ENCODE results near the gene VDAC2.

Gene VDAC2

DNA sequence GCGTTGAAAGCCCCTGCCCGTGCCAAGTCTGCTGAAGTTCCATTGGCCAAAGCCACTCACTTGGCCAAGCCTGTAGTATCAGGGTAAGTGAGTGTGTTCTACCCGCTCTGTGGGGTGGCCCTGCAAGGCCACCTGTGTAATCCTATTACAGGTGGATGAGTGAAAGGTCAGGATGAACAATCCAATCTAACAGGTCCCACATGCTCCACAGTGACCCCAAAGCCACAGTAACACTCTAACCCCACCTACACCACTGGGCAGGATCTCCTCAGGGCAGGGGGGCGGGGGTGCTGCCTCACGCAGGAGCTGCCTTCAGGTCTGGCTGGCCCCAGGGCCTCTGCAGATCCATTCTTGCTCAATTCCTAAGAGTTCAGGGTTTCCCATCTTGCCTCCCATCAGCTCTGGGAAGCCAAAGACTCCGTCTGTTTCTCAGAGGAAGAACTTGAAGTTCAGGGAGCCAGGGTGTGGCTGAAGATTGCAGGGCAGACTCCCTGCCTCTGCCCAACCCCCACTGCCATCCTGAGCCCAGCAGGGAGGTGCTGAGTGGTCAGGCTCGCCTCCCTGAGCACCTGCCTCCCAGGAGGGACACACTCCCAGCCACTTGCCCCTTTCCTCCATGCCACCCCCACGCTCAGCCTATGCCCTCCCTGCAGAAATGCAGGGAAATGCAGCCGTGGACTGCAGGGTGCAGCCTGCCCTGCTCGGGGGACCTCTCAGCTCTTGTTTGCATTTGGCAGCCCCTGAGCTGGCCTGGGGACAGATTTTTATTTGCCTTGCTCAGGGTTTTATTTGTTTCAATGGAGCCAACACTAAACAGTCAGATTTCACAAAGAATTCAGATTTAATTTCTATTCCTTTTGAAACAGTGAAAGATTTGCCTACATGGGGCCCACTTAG lies 35.0 kb downstream of the VDAC2 start:
- Histone ChIP-seq H3K36me3 (ENCODE audit: control insufficient read depth, insufficient read depth, low read length) (no peaks in the 10 kb centered on the region), H3K4me3 (ENCODE audit: low read depth, low read length) (no peak overlapping the region), H3K4me1 (ENCODE audit: control insufficient read depth, insufficient read depth, low read length) (peaks cover 4% of the 10 kb centered on the region), H3K9ac (ENCODE audit: low read depth, low read length) (no peak overlapping the region), H3K27me3 (ENCODE audit: control insufficient read depth, insufficient read depth, low read length) (no peaks in the 10 kb centered on the region), H3K9me3 (ENCODE audit: control insufficient read depth, insufficient read depth, low read length) (no peaks in the 10 kb centered on the region)

GRCh38 chr10:75246506-75246905 lies 35.9 kb downstream of the VDAC2 start:
- H3K4me3 ChIP-seq (ENCODE audit: low read depth, low read length): no peak overlapping the region
- peaks cover 4% of the 10 kb centered on the region for H3K4me1 ChIP-seq (ENCODE audit: control insufficient read depth, insufficient read depth, low read length)
- no peak overlapping the region for H3K9ac ChIP-seq (ENCODE audit: low read depth, low read length)
- H3K9me3 ChIP-seq (ENCODE audit: control insufficient read depth, insufficient read depth, low read length): no peaks in the 10 kb centered on the region
- no peaks in the 10 kb centered on the region for H3K36me3 ChIP-seq (ENCODE audit: control insufficient read depth, insufficient read depth, low read length)
- H3K27me3 ChIP-seq (ENCODE audit: control insufficient read depth, insufficient read depth, low read length): no peaks in the 10 kb centered on the region

DNA sequence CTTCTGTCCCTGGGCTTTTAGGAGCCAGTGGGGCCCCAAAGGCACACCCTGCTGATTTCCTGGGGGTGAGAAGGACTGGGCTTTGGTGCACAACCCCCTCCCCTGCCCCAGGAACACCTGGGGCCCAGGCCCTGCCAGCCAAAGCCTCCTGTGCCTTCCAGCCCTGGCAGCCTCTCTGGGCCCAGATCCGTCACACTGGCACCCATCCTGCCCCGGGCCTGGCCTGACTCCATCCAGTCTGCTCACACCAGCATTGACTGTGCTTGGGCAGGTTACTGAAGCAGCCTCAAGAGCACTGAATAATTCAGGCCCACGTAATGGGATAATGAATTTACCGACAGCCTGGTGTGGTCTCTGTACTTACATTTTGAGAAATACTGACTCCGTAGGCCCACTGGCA lies 37.2 kb downstream of the VDAC2 start:
- Histone ChIP-seq H3K9me3 (ENCODE audit: control insufficient read depth, insufficient read depth, low read length) (no peaks in the 10 kb centered on the region), H3K36me3 (ENCODE audit: control insufficient read depth, insufficient read depth, low read length) (no peaks in the 10 kb centered on the region), H3K27me3 (ENCODE audit: control insufficient read depth, insufficient read depth, low read length) (no peaks in the 10 kb centered on the region), H3K4me3 (ENCODE audit: low read depth, low read length) (no peak overlapping the region), H3K9ac (ENCODE audit: low read depth, low read length) (no peak overlapping the region), H3K4me1 (ENCODE audit: control insufficient read depth, insufficient read depth, low read length) (peaks cover 4% of the 10 kb centered on the region)

- Histone ChIP-seq H3K27me3 (ENCODE audit: control insufficient read depth, insufficient read depth, low read length) (no peaks in the 10 kb centered on the region), H3K4me3 (ENCODE audit: low read depth, low read length) (no peak overlapping the region), H3K9ac (ENCODE audit: low read depth, low read length) (no peak overlapping the region), H3K36me3 (ENCODE audit: control insufficient read depth, insufficient read depth, low read length) (no peaks in the 10 kb centered on the region), H3K4me1 (ENCODE audit: control insufficient read depth, insufficient read depth, low read length) (peaks cover 2% of the 10 kb centered on the region), H3K9me3 (ENCODE audit: control insufficient read depth, insufficient read depth, low read length) (no peaks in the 10 kb centered on the region)
These were observed 40.3 kb downstream of the VDAC2 start for GRCh38 chr10:75250934-75251333.

DNA sequence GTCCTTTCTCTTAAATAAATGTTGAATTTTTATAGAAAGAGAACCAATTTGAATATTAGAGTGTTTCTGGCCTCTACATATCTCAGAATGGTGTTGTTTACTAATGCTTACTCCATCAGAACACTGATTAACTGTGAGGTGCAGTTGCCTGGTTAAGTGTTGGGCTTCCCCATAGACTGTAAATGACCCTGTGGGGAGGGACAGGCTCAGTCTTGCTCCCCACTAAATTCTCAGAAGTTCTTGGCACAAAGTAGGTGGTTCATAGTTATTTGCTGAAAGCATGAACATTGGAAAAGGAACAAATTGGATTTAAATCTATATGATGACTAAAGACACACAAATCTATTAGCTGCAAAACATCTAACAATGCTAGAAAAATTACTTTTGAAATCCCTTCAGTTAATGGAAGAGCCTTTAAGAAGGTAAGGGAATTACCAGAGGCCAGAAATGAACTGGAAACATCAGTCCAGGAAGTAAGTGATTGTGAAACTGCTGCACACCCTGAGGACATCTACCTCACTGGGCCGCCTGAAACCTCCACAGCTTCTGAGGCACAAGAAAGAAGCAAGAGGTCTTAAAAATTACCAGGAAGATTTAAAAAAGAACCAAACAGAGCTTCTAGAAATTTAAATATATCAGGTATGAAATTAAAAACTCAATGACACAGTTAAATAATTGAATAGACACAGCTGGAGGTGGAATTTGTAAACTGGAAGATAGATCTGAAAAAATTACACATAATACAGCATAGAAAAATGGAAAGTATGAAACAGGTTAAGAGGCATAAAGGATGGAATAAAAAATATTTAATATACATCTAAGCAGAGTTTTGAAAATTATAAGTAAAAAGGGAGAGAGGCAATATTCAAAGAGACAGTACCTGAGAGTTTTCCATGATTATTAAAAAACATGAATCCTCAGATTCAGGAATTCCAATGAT lies 43.0 kb downstream of the VDAC2 start:
- H3K9me3 ChIP-seq (ENCODE audit: control insufficient read depth, insufficient read depth, low read length): no peaks in the 10 kb centered on the region
- H3K9ac ChIP-seq (ENCODE audit: low read depth, low read length): no peak overlapping the region

GRCh38 chr10:75254739-75255138 lies 44.1 kb downstream of the VDAC2 start:
- Histone ChIP-seq H3K4me1 (ENCODE audit: control insufficient read depth, insufficient read depth, low read length) (no peaks in the 10 kb centered on the region), H3K9ac (ENCODE audit: low read depth, low read length) (no peak overlapping the region), H3K4me3 (ENCODE audit: low read depth, low read length) (no peak overlapping the region), H3K9me3 (ENCODE audit: control insufficient read depth, insufficient read depth, low read length) (no peaks in the 10 kb centered on the region), H3K36me3 (ENCODE audit: control insufficient read depth, insufficient read depth, low read length) (no peaks in the 10 kb centered on the region), H3K27me3 (ENCODE audit: control insufficient read depth, insufficient read depth, low read length) (no peaks in the 10 kb centered on the region)

More for the DNA sequence above, 43.0 kb downstream of the VDAC2 start:
- H3K36me3 ChIP-seq (ENCODE audit: control insufficient read depth, insufficient read depth, low read length): no peaks in the 10 kb centered on the region
- H3K4me1 ChIP-seq (ENCODE audit: control insufficient read depth, insufficient read depth, low read length): no peaks in the 10 kb centered on the region
- H3K27me3 ChIP-seq (ENCODE audit: control insufficient read depth, insufficient read depth, low read length): no peaks in the 10 kb centered on the region
- no peak overlapping the region for H3K4me3 ChIP-seq (ENCODE audit: low read depth, low read length)

DNA sequence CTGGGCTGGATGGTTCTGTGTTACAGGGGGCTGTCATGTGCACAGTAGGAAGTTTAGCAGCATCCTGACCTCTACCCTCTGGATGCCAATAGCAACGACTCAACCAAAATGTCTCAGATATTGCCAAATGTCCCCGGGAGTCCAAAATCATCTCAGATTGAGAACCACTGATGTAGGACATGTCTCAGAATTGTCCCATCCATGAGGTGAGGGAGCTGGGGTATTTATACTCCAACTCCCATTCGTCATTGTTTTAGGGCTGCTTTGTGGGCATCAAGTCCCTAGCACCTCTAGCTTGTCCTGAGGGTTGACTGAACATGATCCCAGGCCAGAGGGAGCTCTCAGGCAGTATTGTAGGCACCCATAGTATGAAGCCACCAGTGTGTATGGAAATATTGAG lies 50.4 kb downstream of the VDAC2 start:
- Histone ChIP-seq H3K4me3 (ENCODE audit: low read depth, low read length) (no peak overlapping the region), H3K9me3 (ENCODE audit: control insufficient read depth, insufficient read depth, low read length) (no peaks in the 10 kb centered on the region), H3K4me1 (ENCODE audit: control insufficient read depth, insufficient read depth, low read length) (no peaks in the 10 kb centered on the region), H3K36me3 (ENCODE audit: control insufficient read depth, insufficient read depth, low read length) (no peaks in the 10 kb centered on the region), H3K9ac (ENCODE audit: low read depth, low read length) (no peak overlapping the region), H3K27me3 (ENCODE audit: control insufficient read depth, insufficient read depth, low read length) (no peaks in the 10 kb centered on the region)

DNA sequence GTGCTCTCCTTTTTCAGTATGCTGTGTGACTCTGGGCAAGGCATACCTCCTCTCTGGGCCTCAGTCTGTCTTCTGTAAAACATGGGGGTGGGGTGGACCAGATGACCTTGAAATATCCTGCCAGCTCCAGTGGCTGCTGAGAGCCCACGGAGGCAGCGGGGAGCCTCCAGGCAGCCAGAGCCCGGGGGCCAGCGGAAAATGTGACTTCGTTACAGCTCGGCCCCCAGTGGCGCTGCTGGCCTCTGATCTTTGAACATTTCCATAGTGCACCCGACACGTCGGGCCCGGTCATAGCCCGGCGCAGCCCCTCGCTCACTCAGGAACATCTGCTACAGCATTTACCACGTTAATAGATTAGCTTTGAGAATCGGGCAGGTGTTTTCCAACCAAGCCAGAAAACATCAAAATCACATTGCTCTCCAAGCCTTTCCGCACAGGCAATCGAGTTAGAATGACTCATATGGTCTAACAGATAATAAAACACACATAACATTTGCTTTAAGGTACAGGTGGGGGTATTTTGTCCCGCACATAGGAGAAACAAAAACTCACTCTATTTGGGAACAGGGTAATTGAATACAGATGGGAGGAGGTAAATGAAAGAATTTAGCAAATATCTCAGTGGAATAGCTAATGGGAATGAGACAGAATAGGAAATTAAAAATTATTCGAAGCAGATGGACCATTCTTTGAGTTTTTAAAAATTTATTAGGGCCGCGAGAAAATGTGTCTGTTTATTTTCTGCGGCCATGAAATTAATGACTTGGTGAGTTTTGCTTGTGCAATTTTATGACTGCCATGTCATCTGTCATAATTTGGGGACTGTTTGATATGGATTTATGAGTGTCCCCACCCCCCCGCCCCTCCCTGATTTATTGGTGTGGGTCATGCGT lies 51.5 kb downstream of the VDAC2 start:
- Histone ChIP-seq H3K36me3 (ENCODE audit: control insufficient read depth, insufficient read depth, low read length) (no peaks in the 10 kb centered on the region), H3K9ac (ENCODE audit: low read depth, low read length) (no peak overlapping the region), H3K4me1 (ENCODE audit: control insufficient read depth, insufficient read depth, low read length) (no peaks in the 10 kb centered on the region), H3K4me3 (ENCODE audit: low read depth, low read length) (no peak overlapping the region), H3K9me3 (ENCODE audit: control insufficient read depth, insufficient read depth, low read length) (no peaks in the 10 kb centered on the region), H3K27me3 (ENCODE audit: control insufficient read depth, insufficient read depth, low read length) (no peaks in the 10 kb centered on the region)

DNA sequence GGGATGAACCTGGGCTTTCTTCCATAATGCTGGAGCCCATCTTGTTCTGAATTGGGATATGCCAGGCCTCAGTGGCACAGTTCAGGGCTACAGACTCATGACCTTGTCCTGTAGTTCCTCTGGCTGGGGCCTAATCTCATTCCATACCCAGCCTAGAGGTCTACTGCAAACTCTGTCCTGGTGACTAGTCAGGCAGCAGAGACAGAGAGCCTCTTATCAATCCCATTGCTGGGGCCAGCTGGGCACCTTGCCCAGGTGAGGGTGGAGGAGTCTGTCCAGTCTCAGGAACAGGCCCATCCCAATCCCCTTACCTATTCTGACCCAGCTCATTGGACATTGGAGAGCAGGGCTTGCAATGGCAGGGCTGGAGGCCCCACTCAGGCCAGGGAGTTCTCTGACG lies 53.2 kb downstream of the VDAC2 start:
- H3K36me3 ChIP-seq (ENCODE audit: control insufficient read depth, insufficient read depth, low read length): no peaks in the 10 kb centered on the region
- H3K9ac ChIP-seq (ENCODE audit: low read depth, low read length): no peak overlapping the region
- no peaks in the 10 kb centered on the region for H3K27me3 ChIP-seq (ENCODE audit: control insufficient read depth, insufficient read depth, low read length)
- H3K4me1 ChIP-seq (ENCODE audit: control insufficient read depth, insufficient read depth, low read length): no peaks in the 10 kb centered on the region
- no peak overlapping the region for H3K4me3 ChIP-seq (ENCODE audit: low read depth, low read length)
- no peaks in the 10 kb centered on the region for H3K9me3 ChIP-seq (ENCODE audit: control insufficient read depth, insufficient read depth, low read length)

DNA sequence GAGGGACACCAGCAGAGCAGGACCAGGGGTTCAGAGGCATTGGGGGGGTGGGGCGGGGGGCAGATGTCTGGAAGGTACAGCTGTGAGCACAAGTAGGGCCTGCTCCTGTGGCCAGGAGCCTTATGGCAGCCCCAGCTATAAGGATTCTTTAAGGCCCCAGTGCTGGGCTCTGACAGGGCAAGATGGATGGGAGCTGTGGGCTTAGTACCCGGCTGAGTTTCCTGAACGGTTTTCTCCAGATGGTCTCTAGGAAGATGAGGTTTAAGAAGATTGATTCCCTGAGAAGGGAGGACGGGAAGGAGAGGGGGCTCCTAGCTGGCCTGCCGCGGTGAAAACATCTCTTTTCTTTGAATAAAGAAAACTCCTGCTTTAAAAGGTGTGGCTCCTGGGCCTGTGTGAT lies 55.3 kb downstream of the VDAC2 start:
- H3K27me3 ChIP-seq (ENCODE audit: control insufficient read depth, insufficient read depth, low read length): no peaks in the 10 kb centered on the region
- H3K9me3 ChIP-seq (ENCODE audit: control insufficient read depth, insufficient read depth, low read length): no peaks in the 10 kb centered on the region
- no peaks in the 10 kb centered on the region for H3K36me3 ChIP-seq (ENCODE audit: control insufficient read depth, insufficient read depth, low read length)
- H3K4me1 ChIP-seq (ENCODE audit: control insufficient read depth, insufficient read depth, low read length): no peaks in the 10 kb centered on the region
- no peak overlapping the region for H3K9ac ChIP-seq (ENCODE audit: low read depth, low read length)
- no peak overlapping the region for H3K4me3 ChIP-seq (ENCODE audit: low read depth, low read length)

DNA sequence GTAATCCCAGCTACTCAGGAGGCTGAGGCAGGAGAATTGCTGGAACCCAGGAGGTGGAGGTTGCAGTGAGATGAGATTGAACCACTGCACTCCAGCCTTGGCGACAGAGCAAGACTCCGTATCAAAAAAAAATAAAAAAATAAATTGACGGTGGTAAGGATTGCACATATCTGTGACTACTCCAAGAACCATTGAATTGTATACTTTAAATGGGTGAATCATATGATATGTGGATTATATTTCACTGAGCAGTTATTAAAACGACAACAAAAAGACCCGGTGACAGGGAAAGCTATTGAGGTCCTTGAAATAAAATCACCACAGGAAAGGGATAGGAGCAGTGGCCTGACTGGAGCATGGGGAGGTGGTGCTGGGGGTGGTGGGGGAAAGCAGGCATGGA lies 56.3 kb downstream of the VDAC2 start:
- H3K9ac ChIP-seq (ENCODE audit: low read depth, low read length): no peak overlapping the region
- no peak overlapping the region for H3K4me3 ChIP-seq (ENCODE audit: low read depth, low read length)
- H3K4me1 ChIP-seq (ENCODE audit: control insufficient read depth, insufficient read depth, low read length): no peaks in the 10 kb centered on the region
- H3K36me3 ChIP-seq (ENCODE audit: control insufficient read depth, insufficient read depth, low read length): no peaks in the 10 kb centered on the region
- no peaks in the 10 kb centered on the region for H3K27me3 ChIP-seq (ENCODE audit: control insufficient read depth, insufficient read depth, low read length)
- H3K9me3 ChIP-seq (ENCODE audit: control insufficient read depth, insufficient read depth, low read length): no peaks in the 10 kb centered on the region
